KOPT-K1 (cell line): ENCODE results near the gene ADARB1.

Experiments used
- H3K27ac ChIP-seq: fragments of 200-600 bp; sonication (generic); 2 replicates; pipeline ENCODE4 v1.5.1; 2016; ENCODE audit warnings: antibody characterized with exemption, mild to moderate bottlenecking, low read depth, low read length; ENCODE audit not compliant: poor library complexity, severe bottlenecking
- H3K36me3 ChIP-seq: fragments of 200-600 bp; sonication (generic); 2 replicates; pipeline ENCODE4 v1.5.1; 2017; ENCODE audit warnings: antibody characterized with exemption, mild to moderate bottlenecking, low read length, moderate library complexity; ENCODE audit not compliant: insufficient read depth
- H3K9me3 ChIP-seq: fragments of 200-600 bp; sonication (generic); 2 replicates; pipeline ENCODE4 v1.5.1; 2017; ENCODE audit warnings: antibody characterized with exemption, low read length, mild to moderate bottlenecking; ENCODE audit not compliant: insufficient read depth, poor library complexity, severe bottlenecking

Gene ADARB1

GRCh38 chr21:45153358-45154318 is 79.3 kb downstream of the ADARB1 start:
- Histone ChIP-seq H3K36me3 (no peaks in the 10 kb centered on the region), H3K27ac (no peak overlapping the region), H3K9me3 (no peaks in the 10 kb centered on the region)

- Histone ChIP-seq H3K9me3 (no peaks in the 10 kb centered on the region), H3K27ac (no peak overlapping the region), H3K36me3 (no peaks in the 10 kb centered on the region)
These were observed 80.4 kb downstream of the ADARB1 start for GRCh38 chr21:45154511-45155508.

GRCh38 chr21:45155910-45156309 is 81.5 kb downstream of the ADARB1 start:
- Histone ChIP-seq H3K36me3 (no peaks in the 10 kb centered on the region), H3K27ac (no peak overlapping the region), H3K9me3 (no peaks in the 10 kb centered on the region)

- no peaks in the 10 kb centered on the region for H3K9me3 ChIP-seq
- no peak overlapping the region for H3K27ac ChIP-seq
- no peaks in the 10 kb centered on the region for H3K36me3 ChIP-seq
These were observed 82.1 kb downstream of the ADARB1 start for GRCh38 chr21:45156459-45156858.

GRCh38 chr21:45157932-45158331 is 83.6 kb downstream of the ADARB1 start:
- Histone ChIP-seq H3K9me3 (no peaks in the 10 kb centered on the region), H3K27ac (no peak overlapping the region), H3K36me3 (no peaks in the 10 kb centered on the region; the same call in 1 of the 2 replicates)

GRCh38 chr21:45158491-45159423 is 84.4 kb downstream of the ADARB1 start:
- no peaks in the 10 kb centered on the region for H3K9me3 ChIP-seq
- H3K27ac ChIP-seq = no peak overlapping the region
- H3K36me3 ChIP-seq = no peaks in the 10 kb centered on the region; the same call in 1 of the 2 replicates

- H3K9me3 ChIP-seq = no peaks in the 10 kb centered on the region
- no peak overlapping the region for H3K27ac ChIP-seq
- no peaks in the 10 kb centered on the region; the same call in 1 of the 2 replicates for H3K36me3 ChIP-seq
These were observed 85.8 kb downstream of the ADARB1 start for GRCh38 chr21:45160198-45160597.

- no peaks in the 10 kb centered on the region; the same call in 1 of the 2 replicates for H3K36me3 ChIP-seq
- no peak overlapping the region for H3K27ac ChIP-seq
- H3K9me3 ChIP-seq = no peaks in the 10 kb centered on the region
These were observed 86.9 kb downstream of the ADARB1 start for GRCh38 chr21:45161038-45161945.

- Histone ChIP-seq H3K27ac (no peak overlapping the region), H3K36me3 (no peaks in the 10 kb centered on the region; the same call in 1 of the 2 replicates), H3K9me3 (no peaks in the 10 kb centered on the region)
These were observed 87.7 kb downstream of the ADARB1 start for GRCh38 chr21:45162115-45162514.

- Histone ChIP-seq H3K36me3 (no peaks in the 10 kb centered on the region; the same call in 1 of the 2 replicates), H3K27ac (no peak overlapping the region), H3K9me3 (no peaks in the 10 kb centered on the region)
These were observed 88.4 kb downstream of the ADARB1 start for GRCh38 chr21:45162809-45163208.

GRCh38 chr21:45163413-45164123 is 89.2 kb downstream of the ADARB1 start:
- Histone ChIP-seq H3K36me3 (no peaks in the 10 kb centered on the region; the same call in 1 of the 2 replicates), H3K27ac (no peak overlapping the region), H3K9me3 (no peaks in the 10 kb centered on the region)

- Histone ChIP-seq H3K9me3 (no peaks in the 10 kb centered on the region), H3K36me3 (no peaks in the 10 kb centered on the region; the same call in 1 of the 2 replicates), H3K27ac (no peak overlapping the region)
These were observed 89.7 kb downstream of the ADARB1 start for GRCh38 chr21:45164124-45164511.

GRCh38 chr21:45164838-45165237 is 90.5 kb downstream of the ADARB1 start:
- H3K36me3 ChIP-seq = no peaks in the 10 kb centered on the region; the same call in 1 of the 2 replicates
- H3K9me3 ChIP-seq = no peaks in the 10 kb centered on the region
- no peak overlapping the region for H3K27ac ChIP-seq
